Measurements from ENCODE around the gene NADSYN1. TPM values are rescaled to one million over a fixed set of nuclear protein-coding genes. Genes with fewer than 3 reads are reported as not detected.

The NADSYN1 gene
- total RNA-seq, 1 experiment from 2014 or later, result 58.2 TPM

DNA sequence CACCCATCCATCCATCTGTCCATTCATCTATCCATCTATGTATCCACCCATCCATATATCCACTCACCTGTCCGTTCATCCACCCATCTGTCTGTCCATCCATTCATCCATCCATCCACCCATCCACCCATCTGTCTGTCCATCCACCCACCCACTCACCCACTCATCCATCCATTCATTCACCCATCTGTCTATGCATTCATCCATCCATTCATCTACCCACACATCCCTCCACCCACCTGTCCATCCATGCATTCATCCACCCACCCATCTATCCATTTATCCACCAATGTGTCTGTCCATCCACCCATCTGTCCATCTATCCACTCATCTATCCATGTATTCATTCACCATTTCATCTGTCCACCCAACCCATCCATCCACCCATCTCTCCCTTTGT lies 33.3 kb downstream of the NADSYN1 start:
- ChIA-PET POLR2A (no interaction called here), RAD21 (ENCODE audit: low non-redundant PET in 1 of 2, low total read pairs in 2 of 2, uncharacterized antibody in 2 of 2, unreplicated experiment in 2 of 2) (no interaction called here), CTCF (no interaction called here)
- H3K9me3 ChIP-seq (ENCODE audit: control insufficient read depth in 1 of 2, insufficient read depth in 1 of 2, low read depth in 1 of 2, low read length in 2 of 2), result no peaks in the 10 kb centered on the region
- no peak for TF ChIP-seq CEBPB (IDR thresholded peaks at IDR 0.05; ENCODE audit: low read depth)
- TF ChIP-seq RAD21 (IDR thresholded peaks at IDR 0.05; ENCODE audit: low read depth), result no peak
- TF ChIP-seq SIN3A (IDR thresholded peaks at IDR 0.05; ENCODE audit: low read depth), result no peak
- TF ChIP-seq, protein P1, sequence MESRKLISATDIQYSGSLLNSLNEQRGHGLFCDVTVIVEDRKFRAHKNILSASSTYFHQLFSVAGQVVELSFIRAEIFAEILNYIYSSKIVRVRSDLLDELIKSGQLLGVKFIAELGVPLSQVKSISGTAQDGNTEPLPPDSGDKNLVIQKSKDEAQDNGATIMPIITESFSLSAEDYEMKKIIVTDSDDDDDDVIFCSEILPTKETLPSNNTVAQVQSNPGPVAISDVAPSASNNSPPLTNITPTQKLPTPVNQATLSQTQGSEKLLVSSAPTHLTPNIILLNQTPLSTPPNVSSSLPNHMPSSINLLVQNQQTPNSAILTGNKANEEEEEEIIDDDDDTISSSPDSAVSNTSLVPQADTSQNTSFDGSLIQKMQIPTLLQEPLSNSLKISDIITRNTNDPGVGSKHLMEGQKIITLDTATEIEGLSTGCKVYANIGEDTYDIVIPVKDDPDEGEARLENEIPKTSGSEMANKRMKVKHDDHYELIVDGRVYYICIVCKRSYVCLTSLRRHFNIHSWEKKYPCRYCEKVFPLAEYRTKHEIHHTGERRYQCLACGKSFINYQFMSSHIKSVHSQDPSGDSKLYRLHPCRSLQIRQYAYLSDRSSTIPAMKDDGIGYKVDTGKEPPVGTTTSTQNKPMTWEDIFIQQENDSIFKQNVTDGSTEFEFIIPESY (IDR thresholded peaks at IDR 0.05; ENCODE audit: extremely low read depth, insufficient replicate concordance, low read length), result no peak
- TF ChIP-seq ZFX (IDR thresholded peaks at IDR 0.05), result no peak
- no peaks in the 10 kb centered on the region for H4K20me1 ChIP-seq (ENCODE audit: insufficient read depth)
- DNase-seq (ENCODE audit: low read depth, low spot score), result no peak
- H3K4me3 ChIP-seq (replicated peaks in 1 of 2; ENCODE audit: low read depth in 1 of 2, low read length in 2 of 2), result no peak overlapping the region
- no peak overlapping the region for H3K4me2 ChIP-seq (ENCODE audit: low read length)
- H2AFZ ChIP-seq (ENCODE audit: low read depth, low read length, poor library complexity, severe bottlenecking), result no peak overlapping the region
- no TSS peak for BruUV-seq (replicated peaks)
- H3K27ac ChIP-seq (ENCODE audit: low read depth, low read length), result no peak overlapping the region
- H3K79me2 ChIP-seq (ENCODE audit: insufficient read depth, low read length), result no peaks in the 10 kb centered on the region
- H3K27me3 ChIP-seq (ENCODE audit: insufficient read depth, low read length), result no peaks in the 10 kb centered on the region
- intact Hi-C loops (cut with micrococcal nuclease), result no loop called here
- H3K4me1 ChIP-seq (ENCODE audit: control insufficient read depth in 1 of 2, insufficient read depth in 2 of 2, low read length in 2 of 2), result peaks cover 0 to 5% of the 10 kb centered on the region in 2 experiments; a peak in 1 of 4 replicates
- peaks cover 10 to 12% of the 10 kb centered on the region in 2 experiments; a peak in 2 of 4 replicates for H3K36me3 ChIP-seq (ENCODE audit: control insufficient read depth in 1 of 2, insufficient read depth in 2 of 2, low read length in 2 of 2)
- ATAC-seq, result no peak
- H3K9ac ChIP-seq (ENCODE audit: low read length), result no peak overlapping the region
- no peaks in the 10 kb centered on the region for H3K9me2 ChIP-seq (ENCODE audit: insufficient read depth)

DNA sequence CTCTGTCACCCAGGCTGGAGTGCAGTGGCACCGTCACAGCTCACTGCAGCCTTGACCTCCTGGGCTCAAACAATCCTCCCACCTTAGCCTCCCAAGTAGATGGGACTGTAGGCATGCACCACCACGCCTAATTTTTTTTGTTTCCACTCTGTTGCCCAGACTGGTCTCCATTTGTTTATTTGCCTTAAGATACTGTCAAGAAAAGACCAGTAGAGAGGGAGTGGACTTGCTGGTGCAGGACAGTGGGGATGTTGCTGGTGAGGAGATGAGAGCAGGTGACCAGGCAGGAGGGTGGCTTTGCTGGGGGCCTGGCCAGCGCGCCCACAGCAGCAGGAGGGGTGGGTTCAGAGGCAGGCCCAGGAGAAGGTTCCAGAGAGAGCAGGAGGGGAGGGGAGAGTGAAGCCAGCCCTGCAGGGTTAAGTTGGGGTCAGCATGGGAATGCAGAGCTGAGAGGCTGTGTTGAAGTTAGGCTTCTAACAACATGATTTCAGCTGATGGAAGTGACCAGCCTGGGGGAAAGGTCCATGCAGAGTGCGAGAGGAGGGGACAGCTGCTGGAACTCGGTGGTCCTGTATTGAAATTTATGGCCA lies 35.8 kb downstream of the NADSYN1 start:
- H2AFZ ChIP-seq (ENCODE audit: low read depth, low read length, poor library complexity, severe bottlenecking), result no peak overlapping the region
- ChIA-PET RAD21 (ENCODE audit: low non-redundant PET in 1 of 2, low total read pairs in 2 of 2, uncharacterized antibody in 2 of 2, unreplicated experiment in 2 of 2) (no interaction called here), CTCF (no interaction called here), POLR2A (no interaction called here)
- no peak for DNase-seq (ENCODE audit: low read depth, low spot score)
- no peak overlapping the region for H3K4me3 ChIP-seq (replicated peaks in 1 of 2; ENCODE audit: low read depth in 1 of 2, low read length in 2 of 2)
- H3K27me3 ChIP-seq (ENCODE audit: insufficient read depth, low read length), result no peaks in the 10 kb centered on the region
- TF ChIP-seq FOSL1 (IDR thresholded peaks at IDR 0.05; ENCODE audit: low read depth), result no peak
- no peak for TF ChIP-seq TCF7L2 (IDR thresholded peaks at IDR 0.05; ENCODE audit: borderline replicate concordance, extremely low read depth, insufficient read depth, insufficient read length)
- H3K4me2 ChIP-seq (ENCODE audit: low read length), result no peak overlapping the region
- no peaks in the 10 kb centered on the region for H4K20me1 ChIP-seq (ENCODE audit: insufficient read depth)
- no peak overlapping the region for H3K9ac ChIP-seq (ENCODE audit: low read length)
- ATAC-seq, result no peak
- H3K79me2 ChIP-seq (ENCODE audit: insufficient read depth, low read length), result no peaks in the 10 kb centered on the region
- H3K9me2 ChIP-seq (ENCODE audit: insufficient read depth), result no peaks in the 10 kb centered on the region
- peaks cover 0 to 5% of the 10 kb centered on the region in 2 experiments; a peak in 1 of 4 replicates for H3K4me1 ChIP-seq (ENCODE audit: control insufficient read depth in 1 of 2, insufficient read depth in 2 of 2, low read length in 2 of 2)
- no TSS peak for BruUV-seq (replicated peaks)
- intact Hi-C loops (cut with micrococcal nuclease), result no loop called here
- H3K27ac ChIP-seq (ENCODE audit: low read depth, low read length), result no peak overlapping the region
- peaks cover 4 to 7% of the 10 kb centered on the region in 2 experiments; a peak in 2 of 4 replicates for H3K36me3 ChIP-seq (ENCODE audit: control insufficient read depth in 1 of 2, insufficient read depth in 2 of 2, low read length in 2 of 2)
- H3K9me3 ChIP-seq (ENCODE audit: control insufficient read depth in 1 of 2, insufficient read depth in 1 of 2, low read depth in 1 of 2, low read length in 2 of 2), result no peaks in the 10 kb centered on the region

All from HCT116 (cell line).